Measurements from ENCODE around the gene MZT1. TPM values are rescaled to one million over a fixed set of nuclear protein-coding genes. Genes with fewer than 3 reads are reported as not detected.

The MZT1 gene
- total RNA-seq, 1 experiment from 2014 or later: 34.5 TPM

DNA sequence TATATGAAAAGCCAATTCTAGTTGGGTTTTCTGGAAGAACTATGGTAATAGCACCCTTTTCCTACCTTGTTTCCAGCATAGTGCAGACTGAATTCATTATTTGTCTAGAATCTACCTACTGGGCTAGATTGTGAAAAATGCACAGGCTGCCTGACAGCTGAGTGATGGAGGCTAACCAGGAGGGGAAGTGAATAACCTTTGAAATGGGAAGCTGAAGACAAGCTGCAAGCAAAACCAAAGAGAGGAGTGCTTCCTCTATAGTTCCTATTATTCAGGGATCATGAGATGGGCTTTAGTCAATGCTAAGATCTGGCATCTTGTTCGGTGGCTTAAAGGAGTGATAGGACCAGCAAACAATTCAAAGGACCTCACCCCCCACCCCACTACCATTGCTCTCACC lies 26.9 kb downstream of the MZT1 start:
- no peak overlapping the region for H3K4me3 ChIP-seq (ENCODE audit: insufficient read depth, low read depth, low read length)
- no peak for DNase-seq
- H3K36me3 ChIP-seq (replicated peaks; ENCODE audit: control insufficient read depth, insufficient read depth, low read length): no peaks in the 10 kb centered on the region
- H3K27me3 ChIP-seq (ENCODE audit: control insufficient read depth, insufficient read depth, low read length): no peaks in the 10 kb centered on the region

DNA sequence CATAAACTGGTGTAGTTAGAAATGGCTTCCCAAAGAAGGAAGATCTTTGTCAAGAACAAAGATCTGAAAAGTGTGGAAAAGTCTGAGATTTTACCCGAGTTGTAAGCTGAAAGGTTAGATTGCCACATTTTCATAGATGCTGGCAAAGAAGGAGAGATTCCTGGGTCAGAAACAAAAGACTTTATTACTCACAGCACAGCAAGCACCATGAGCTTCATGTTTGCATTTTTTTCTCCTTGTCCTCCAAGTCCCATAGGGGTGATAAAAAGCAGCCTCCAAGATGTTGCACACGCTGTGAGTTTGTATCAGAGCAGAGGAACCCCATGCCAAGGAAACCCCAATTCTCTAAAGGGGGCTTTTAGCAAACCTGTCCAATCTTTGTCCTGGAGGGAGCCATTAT lies 29.3 kb downstream of the MZT1 start:
- DNase-seq: no peak
- H3K27me3 ChIP-seq (ENCODE audit: control insufficient read depth, insufficient read depth, low read length): no peaks in the 10 kb centered on the region
- no peak overlapping the region for H3K4me3 ChIP-seq (ENCODE audit: insufficient read depth, low read depth, low read length)
- no peaks in the 10 kb centered on the region for H3K36me3 ChIP-seq (replicated peaks; ENCODE audit: control insufficient read depth, insufficient read depth, low read length)

DNA sequence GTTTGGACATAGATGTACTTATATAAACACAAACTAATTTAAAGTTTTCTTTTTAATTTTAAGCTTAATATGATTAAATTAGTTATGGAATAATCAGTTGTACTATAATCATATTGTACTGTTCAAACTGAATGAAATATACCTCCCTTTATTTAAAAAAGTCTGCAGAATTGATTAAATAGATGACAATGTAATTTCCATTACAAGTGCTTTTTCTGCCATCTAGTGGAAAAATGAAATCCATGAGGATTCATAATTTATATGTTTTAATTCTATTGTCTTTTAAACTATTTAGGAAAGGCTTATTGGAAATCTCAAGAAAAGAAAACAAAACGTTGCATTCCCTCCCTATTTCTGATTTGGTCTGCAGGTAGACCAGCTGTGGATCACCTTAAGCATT lies 30.9 kb downstream of the MZT1 start:
- H3K4me3 ChIP-seq (ENCODE audit: insufficient read depth, low read depth, low read length): no peak overlapping the region
- DNase-seq: no peak
- no peaks in the 10 kb centered on the region for H3K27me3 ChIP-seq (ENCODE audit: control insufficient read depth, insufficient read depth, low read length)
- no peaks in the 10 kb centered on the region for H3K36me3 ChIP-seq (replicated peaks; ENCODE audit: control insufficient read depth, insufficient read depth, low read length)

DNA sequence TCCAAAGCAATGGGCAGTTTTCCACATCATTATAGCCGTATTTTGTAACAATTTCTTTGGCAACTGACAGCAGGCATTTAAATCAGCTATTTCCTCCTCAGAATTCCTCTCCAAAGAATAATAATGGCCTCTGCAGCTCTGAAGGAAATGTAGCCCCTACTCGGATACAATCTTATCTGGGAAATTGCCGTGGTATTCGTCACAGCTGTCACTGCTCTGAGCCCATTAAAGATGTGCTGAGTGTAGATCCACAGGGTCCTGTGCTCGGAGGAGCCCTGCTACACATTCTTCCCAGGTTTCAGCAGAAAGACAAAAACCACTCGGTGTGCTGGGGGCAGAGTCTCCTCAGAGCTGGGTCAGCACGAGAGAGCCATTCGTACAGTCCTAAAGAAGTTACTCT lies 33.1 kb downstream of the MZT1 start:
- no peaks in the 10 kb centered on the region for H3K27me3 ChIP-seq (ENCODE audit: control insufficient read depth, insufficient read depth, low read length)
- H3K36me3 ChIP-seq (replicated peaks; ENCODE audit: control insufficient read depth, insufficient read depth, low read length): no peaks in the 10 kb centered on the region
- DNase-seq: no peak
- no peak overlapping the region for H3K4me3 ChIP-seq (ENCODE audit: insufficient read depth, low read depth, low read length)

DNA sequence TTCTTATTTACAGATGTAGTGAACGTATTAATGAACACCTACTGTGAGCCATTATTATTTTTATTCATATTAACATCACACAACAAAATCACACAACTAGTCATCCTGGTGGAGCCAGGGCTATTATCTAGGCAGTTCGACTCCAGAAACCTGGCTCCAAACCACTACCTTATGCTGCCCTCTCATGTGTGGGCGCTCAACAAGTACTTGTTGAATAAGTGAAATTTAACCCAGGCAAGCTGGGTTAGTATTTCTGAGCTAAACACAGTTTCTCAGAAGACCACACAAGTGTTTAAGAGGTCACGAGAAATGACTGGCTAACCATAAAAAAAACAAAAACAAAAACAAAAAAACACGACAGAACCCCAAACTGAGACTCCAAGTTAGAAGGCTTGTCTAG lies 33.6 kb downstream of the MZT1 start:
- H3K4me3 ChIP-seq (ENCODE audit: insufficient read depth, low read depth, low read length): no peak overlapping the region
- no peak for DNase-seq
- no peaks in the 10 kb centered on the region for H3K27me3 ChIP-seq (ENCODE audit: control insufficient read depth, insufficient read depth, low read length)
- no peaks in the 10 kb centered on the region for H3K36me3 ChIP-seq (replicated peaks; ENCODE audit: control insufficient read depth, insufficient read depth, low read length)

DNA sequence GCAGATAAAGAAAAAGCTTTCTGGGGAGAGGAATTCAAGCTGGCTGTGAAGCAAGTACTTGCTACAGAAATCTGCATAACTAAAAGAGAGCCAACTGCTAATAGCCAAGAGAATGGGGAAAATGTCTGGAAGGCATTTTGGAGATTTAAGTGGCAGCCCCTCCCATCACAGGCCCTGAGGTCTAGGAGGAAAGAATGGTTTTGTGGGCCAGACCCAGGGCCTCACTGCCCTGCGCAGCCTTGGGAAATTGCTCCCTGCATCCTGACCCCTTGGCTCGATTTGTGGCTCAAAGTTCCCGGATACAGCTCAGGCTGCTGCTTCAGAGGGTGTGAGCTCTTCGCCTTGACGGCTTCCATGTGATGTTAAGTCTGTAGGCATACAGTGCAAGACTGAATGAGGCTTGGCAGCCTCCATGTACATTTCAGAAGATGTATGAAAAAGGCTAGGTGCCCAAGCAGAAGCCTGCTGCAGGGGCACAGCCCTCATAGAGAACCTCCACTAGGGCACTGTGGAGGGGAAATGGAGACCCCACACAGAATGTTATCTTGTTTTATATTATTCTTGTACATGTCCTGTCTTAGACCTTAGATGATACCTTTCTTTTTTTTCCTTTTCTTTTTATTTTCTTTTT lies 34.4 kb downstream of the MZT1 start:
- Histone ChIP-seq H3K27me3 (ENCODE audit: control insufficient read depth, insufficient read depth, low read length) (no peaks in the 10 kb centered on the region), H3K4me3 (ENCODE audit: insufficient read depth, low read depth, low read length) (no peak overlapping the region), H3K36me3 (replicated peaks; ENCODE audit: control insufficient read depth, insufficient read depth, low read length) (no peaks in the 10 kb centered on the region)
- DNase-seq: no peak

DNA sequence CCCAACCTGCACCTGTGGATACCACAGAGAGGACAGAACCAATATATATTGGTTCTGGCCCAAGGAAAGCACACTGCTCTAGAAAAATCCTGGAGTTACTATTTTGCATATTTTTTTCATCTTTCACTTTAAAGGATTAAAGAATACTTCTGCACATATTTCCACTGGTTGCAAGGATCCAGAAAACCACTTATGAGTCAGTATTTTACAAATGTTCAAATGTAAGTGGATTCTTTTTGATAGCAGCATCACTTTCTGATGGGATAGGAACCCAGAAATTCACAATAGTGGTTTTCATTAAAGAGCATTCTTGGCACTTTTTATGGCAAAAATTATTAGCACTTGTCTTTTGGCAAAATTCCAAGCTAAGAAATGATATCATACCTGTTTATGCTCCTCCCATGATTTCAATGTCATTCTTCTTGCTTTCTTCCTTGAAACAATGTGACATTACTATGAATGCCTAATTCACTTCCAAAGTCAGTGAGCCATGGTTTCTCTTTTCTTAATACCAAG lies 38.2 kb downstream of the MZT1 start:
- H3K27me3 ChIP-seq (ENCODE audit: control insufficient read depth, insufficient read depth, low read length): no peaks in the 10 kb centered on the region
- no peak for DNase-seq
- H3K36me3 ChIP-seq (replicated peaks; ENCODE audit: control insufficient read depth, insufficient read depth, low read length): no peaks in the 10 kb centered on the region
- H3K4me3 ChIP-seq (ENCODE audit: insufficient read depth, low read depth, low read length): no peak overlapping the region

DNA sequence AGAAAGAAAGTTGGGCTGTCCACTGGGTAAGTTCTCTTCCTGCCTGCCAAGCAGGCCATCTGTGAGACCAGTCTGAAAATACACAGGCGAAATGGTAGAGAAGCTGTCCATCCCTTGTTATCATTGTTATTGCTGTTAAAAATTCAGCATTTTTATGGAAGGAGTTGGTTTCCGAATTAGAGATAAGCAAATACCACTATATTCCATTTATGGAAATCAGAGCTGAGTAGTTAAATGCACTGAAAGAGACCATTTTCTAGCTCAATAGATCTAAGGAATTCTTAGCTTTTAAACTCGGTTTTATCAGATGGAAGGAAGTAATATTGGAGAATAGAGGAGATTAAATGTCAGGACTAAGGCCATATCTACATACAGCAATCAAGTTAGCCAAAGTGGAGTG lies 40.7 kb downstream of the MZT1 start:
- H3K4me3 ChIP-seq (ENCODE audit: insufficient read depth, low read depth, low read length): no peak overlapping the region
- H3K27me3 ChIP-seq (ENCODE audit: control insufficient read depth, insufficient read depth, low read length): no peaks in the 10 kb centered on the region
- H3K36me3 ChIP-seq (replicated peaks; ENCODE audit: control insufficient read depth, insufficient read depth, low read length): no peaks in the 10 kb centered on the region
- DNase-seq: no peak

DNA sequence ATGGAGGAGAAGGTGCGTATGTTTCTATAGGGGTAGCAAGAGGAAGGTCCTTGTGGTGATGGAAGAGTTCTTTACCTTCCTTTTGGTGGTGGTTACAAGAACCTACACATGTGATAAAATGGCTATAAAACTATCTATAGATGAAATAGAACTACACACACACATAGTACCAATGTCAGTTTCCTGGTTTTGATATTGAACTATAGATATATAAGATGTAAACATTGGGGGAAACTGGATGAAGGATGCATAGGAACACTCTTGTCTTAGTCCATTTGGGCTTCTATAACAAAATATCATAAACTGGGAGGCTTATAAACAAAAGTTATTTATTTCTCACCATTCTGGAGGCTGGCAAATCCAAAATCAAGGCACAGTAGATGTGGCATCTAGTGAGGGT lies 47.1 kb downstream of the MZT1 start:
- no peaks in the 10 kb centered on the region for H3K36me3 ChIP-seq (replicated peaks; ENCODE audit: control insufficient read depth, insufficient read depth, low read length)
- no peak overlapping the region for H3K4me3 ChIP-seq (ENCODE audit: insufficient read depth, low read depth, low read length)
- no peak for DNase-seq
- no peaks in the 10 kb centered on the region for H3K27me3 ChIP-seq (ENCODE audit: control insufficient read depth, insufficient read depth, low read length)

DNA sequence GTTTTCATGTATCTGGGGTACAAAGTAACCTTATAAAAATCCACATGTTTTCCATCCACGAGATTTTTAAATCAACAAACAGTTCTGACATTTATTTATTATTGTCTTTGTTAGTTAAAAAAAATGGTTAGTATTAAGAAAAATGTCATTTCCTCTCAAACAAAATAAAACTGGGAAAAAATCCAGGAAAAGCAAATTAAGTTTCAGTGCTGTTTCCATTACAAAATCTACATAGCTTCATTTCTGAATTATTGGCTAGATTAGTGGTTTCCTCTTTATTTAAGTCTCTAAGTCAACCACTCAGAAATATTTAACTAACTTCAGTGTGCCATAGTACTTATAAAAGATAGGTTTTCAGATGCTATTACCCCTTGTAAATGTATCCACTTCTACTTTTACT lies 49.1 kb downstream of the MZT1 start:
- Histone ChIP-seq H3K4me3 (ENCODE audit: insufficient read depth, low read depth, low read length) (no peak overlapping the region), H3K27me3 (ENCODE audit: control insufficient read depth, insufficient read depth, low read length) (no peaks in the 10 kb centered on the region), H3K36me3 (replicated peaks; ENCODE audit: control insufficient read depth, insufficient read depth, low read length) (no peaks in the 10 kb centered on the region)
- DNase-seq: no peak

DNA sequence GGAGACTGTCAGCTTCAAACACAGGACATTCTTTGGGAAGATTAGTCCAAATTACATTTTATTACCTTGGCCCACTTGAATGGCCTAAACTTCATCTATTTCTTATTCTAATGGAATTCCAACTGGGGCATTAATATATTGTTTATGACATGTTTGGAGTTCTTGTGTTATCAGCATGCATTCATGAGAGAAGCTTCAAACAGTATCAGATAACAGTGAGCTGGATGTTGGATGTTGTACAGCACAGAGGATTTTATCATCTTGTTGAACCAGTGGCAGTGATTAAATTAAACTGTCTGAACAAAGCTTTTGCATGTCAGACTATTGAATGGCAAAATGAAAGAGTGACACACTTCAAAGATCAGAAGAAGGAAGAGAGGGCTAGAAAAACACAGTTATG lies 50.0 kb downstream of the MZT1 start:
- Histone ChIP-seq H3K36me3 (replicated peaks; ENCODE audit: control insufficient read depth, insufficient read depth, low read length) (no peaks in the 10 kb centered on the region), H3K4me3 (ENCODE audit: insufficient read depth, low read depth, low read length) (no peak overlapping the region), H3K27me3 (ENCODE audit: control insufficient read depth, insufficient read depth, low read length) (no peaks in the 10 kb centered on the region)
- no peak for DNase-seq

DNA sequence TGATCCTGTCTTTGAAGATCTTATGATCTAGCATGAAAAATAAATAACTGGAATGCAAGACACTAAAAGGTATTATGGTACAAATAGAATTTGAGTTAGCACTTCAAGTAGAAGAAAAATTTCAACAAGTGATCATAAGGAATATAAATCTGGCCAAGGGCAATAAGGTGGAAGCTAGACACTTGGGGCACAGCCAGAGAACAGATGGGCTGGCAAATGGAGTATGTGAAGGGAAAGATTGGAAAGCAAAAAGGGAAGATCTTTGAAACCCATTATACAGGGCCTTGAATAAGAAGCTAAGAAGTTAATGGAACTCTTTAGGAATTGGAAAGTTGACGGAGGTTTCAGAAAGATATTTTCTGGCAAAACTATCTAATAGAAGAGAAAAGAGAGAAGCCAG lies 61.0 kb downstream of the MZT1 start:
- H3K4me3 ChIP-seq (ENCODE audit: insufficient read depth, low read depth, low read length): no peak overlapping the region
- H3K36me3 ChIP-seq (replicated peaks; ENCODE audit: control insufficient read depth, insufficient read depth, low read length): no peaks in the 10 kb centered on the region
- DNase-seq: no peak
- H3K27me3 ChIP-seq (ENCODE audit: control insufficient read depth, insufficient read depth, low read length): no peaks in the 10 kb centered on the region

DNA sequence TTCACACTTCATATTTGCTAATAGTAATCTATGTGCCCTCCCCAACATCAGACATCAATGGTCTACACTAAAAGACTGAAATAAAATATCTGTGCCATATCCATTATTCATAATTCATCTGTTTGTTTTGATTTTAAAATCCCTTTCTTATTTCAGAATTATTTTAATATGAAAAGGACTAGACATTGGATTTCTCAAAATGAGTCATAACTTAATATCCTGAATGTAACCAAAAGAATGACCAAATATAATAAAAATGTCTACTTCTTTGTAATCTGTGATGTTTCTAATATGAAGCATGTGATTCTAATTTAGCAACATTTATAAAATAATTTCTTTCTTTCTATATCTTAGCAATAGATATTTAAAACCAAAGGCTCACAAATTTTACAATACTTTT lies 64.9 kb downstream of the MZT1 start:
- DNase-seq: no peak
- Histone ChIP-seq H3K36me3 (replicated peaks; ENCODE audit: control insufficient read depth, insufficient read depth, low read length) (no peaks in the 10 kb centered on the region), H3K27me3 (ENCODE audit: control insufficient read depth, insufficient read depth, low read length) (no peaks in the 10 kb centered on the region), H3K4me3 (ENCODE audit: insufficient read depth, low read depth, low read length) (no peak overlapping the region)
